Epithelial cell of esophagus (primary cell): ENCODE measurements around the gene FAM118A.

Source experiments
- DNase-seq: peaks from one replicate; pipeline ENCODE4 v3.0.0; 2010; ENCODE audit warnings: low read depth
- H3K4me3 ChIP-seq: 2 replicates; pipeline ENCODE4 v1.5.1; 2011; ENCODE audit warnings: mild to moderate bottlenecking, low read length, control low read depth
- CTCF ChIP-seq: IDR thresholded peaks from 2 replicates; pipeline ENCODE4 v1.5.1; 2011; ENCODE audit warnings: low read depth, mild to moderate bottlenecking, low read length, control low read depth, inconsistent platforms; ENCODE audit not compliant: insufficient read depth; ENCODE audit errors: missing control alignments

The FAM118A gene

GRCh38 chr22:45336971-45337431 lies 27.3 kb downstream of the FAM118A start:
- H3K4me3 ChIP-seq: no peak overlapping the region
- TF ChIP-seq CTCF: no peak
- DNase-seq: no peak

- no peak for TF ChIP-seq CTCF
- DNase-seq: no peak
- H3K4me3 ChIP-seq: no peak overlapping the region
These were observed 27.8 kb downstream of the FAM118A start for GRCh38 chr22:45337536-45337935.

GRCh38 chr22:45338795-45339194 lies 29.1 kb downstream of the FAM118A start:
- H3K4me3 ChIP-seq: no peak overlapping the region
- DNase-seq: no peak
- TF ChIP-seq CTCF: no peak

- TF ChIP-seq CTCF: no peak
- H3K4me3 ChIP-seq: no peak overlapping the region
These were observed 30.6 kb downstream of the FAM118A start for GRCh38 chr22:45340323-45340722.

GRCh38 chr22:45341498-45341897 lies 31.8 kb downstream of the FAM118A start:
- DNase-seq: no peak
- H3K4me3 ChIP-seq: no peak overlapping the region
- no peak for TF ChIP-seq CTCF

More at GRCh38 chr22:45340323-45340722, 30.6 kb downstream of the FAM118A start:
- DNase-seq: no peak

- TF ChIP-seq CTCF: no peak
- H3K4me3 ChIP-seq: no peak overlapping the region
- DNase-seq: no peak
These were observed 33.4 kb downstream of the FAM118A start for GRCh38 chr22:45343143-45343542.

GRCh38 chr22:45344334-45344733 lies 34.6 kb downstream of the FAM118A start:
- no peak overlapping the region for H3K4me3 ChIP-seq
- no peak for DNase-seq
- peak; percentile 11 for TF ChIP-seq CTCF
